GM23248 (cell line): ENCODE measurements around the gene ERICH3. TPM values are rescaled to one million over a fixed set of nuclear protein-coding genes. Genes with fewer than 3 reads are reported as not detected.
A peak's percentile ranks its signal among the peaks of the same experiment; 100 is the strongest.

Source experiments
- DNase-seq: peaks from one replicate; pipeline ENCODE4 v3.0.0-alpha.2; 2015
- H2AFZ ChIP-seq: fragments of 200-600 bp; sonication (generic); 2 replicates; pipeline ENCODE4 v1.6.1; 2016; ENCODE audit warnings: antibody characterized with exemption
- H3F3A ChIP-seq: fragments of 200-600 bp; sonication (generic); 2 replicates; pipeline ENCODE4 v1.6.1; 2016; ENCODE audit warnings: mild to moderate bottlenecking, antibody characterized with exemption, mixed run types; ENCODE audit not compliant: insufficient read depth
- H3K27ac ChIP-seq: fragments of 200-600 bp; sonication (generic); 2 replicates; pipeline ENCODE4 v1.5.1; 2016; ENCODE audit warnings: mild to moderate bottlenecking
- H3K27me3 ChIP-seq: fragments of 200-600 bp; sonication (generic); replicated peaks from 2 replicates; pipeline ENCODE4 v1.6.1; 2016; ENCODE audit warnings: mild to moderate bottlenecking; ENCODE audit not compliant: insufficient read depth
- H3K36me3 ChIP-seq: fragments of 200-600 bp; sonication (generic); 2 replicates; pipeline ENCODE4 v1.6.1; 2016; ENCODE audit warnings: low read depth, mild to moderate bottlenecking
- H3K4me1 ChIP-seq: fragments of 200-600 bp; sonication (generic); 2 replicates; pipeline ENCODE4 v1.6.1; 2016; ENCODE audit warnings: mild to moderate bottlenecking; ENCODE audit not compliant: insufficient read depth
- H3K4me2 ChIP-seq: fragments of 200-600 bp; sonication (generic); one replicate; pipeline ENCODE4 v1.6.1; 2016; ENCODE audit warnings: mild to moderate bottlenecking; ENCODE audit not compliant: unreplicated experiment
- H3K4me3 ChIP-seq: fragments of 200-600 bp; sonication (generic); 2 replicates; pipeline ENCODE4 v1.5.1; 2016; ENCODE audit warnings: mild to moderate bottlenecking
- H3K79me2 ChIP-seq: fragments of 200-600 bp; sonication (generic); 2 replicates; pipeline ENCODE4 v1.6.1; 2016; ENCODE audit warnings: mild to moderate bottlenecking; ENCODE audit not compliant: insufficient read depth
- H3K9ac ChIP-seq: fragments of 200-600 bp; sonication (generic); 2 replicates; pipeline ENCODE4 v1.6.1; 2016; ENCODE audit warnings: mild to moderate bottlenecking
- H3K9me2 ChIP-seq: fragments of 200-600 bp; sonication (generic); 2 replicates; pipeline ENCODE4 v1.6.1; 2016; ENCODE audit warnings: mixed run types, mild to moderate bottlenecking, moderate library complexity; ENCODE audit not compliant: insufficient read depth
- H3K9me3 ChIP-seq: fragments of 200-600 bp; sonication (generic); one replicate; pipeline ENCODE4 v1.6.1; 2017; ENCODE audit warnings: low read depth
- H4K20me1 ChIP-seq: fragments of 200-600 bp; sonication (generic); 2 replicates; pipeline ENCODE4 v1.6.0; 2016; ENCODE audit not compliant: insufficient read depth
- EZH2 ChIP-seq: fragments of 200-600 bp; sonication (generic); IDR thresholded peaks from 2 replicates; pipeline ENCODE4 v1.6.1; 2018; ENCODE audit warnings: antibody characterized with exemption, mild to moderate bottlenecking; ENCODE audit not compliant: insufficient read depth, poor library complexity, severe bottlenecking
- EZH2phosphoT487 ChIP-seq: fragments of 200-600 bp; sonication (generic); IDR thresholded peaks from 2 replicates; pipeline ENCODE4 v1.6.1; 2018; ENCODE audit warnings: antibody characterized with exemption, moderate library complexity, mild to moderate bottlenecking, low read depth; ENCODE audit not compliant: insufficient read depth
- WGBS, 2 experiments: methylation state at CpG; one replicate each; pipeline ENCODE4 v1.1.6; 2015 to 2017; ENCODE audit warnings: low lambda C conversion rate in 2 of 2, low coverage in 1 of 2; ENCODE audit errors: missing lambda C conversion rate in 2 of 2; 5-methylcytosine and 5-hydroxymethylcytosine counted together
- in situ Hi-C: fragments of 300-500 bp; cut with MboI; formaldehyde crosslinking; loops from 2 replicates; pipeline ENCODE4 v1.15.0; 2020
- polyA plus RNA-seq: library from polyadenylated mRNA; unstranded; fragments of >200 nt; fragmentation: Nextera tagmentation; extraction: Ambion mirVana; gene quantifications from 2 replicates; pipeline ENCODE4 v1.2.1, GENCODE V29; 2016
- total RNA-seq: library from RNA; depleted of rRNA; stranded (reverse); fragments of >200 nt; shearing (Covaris generic); gene quantifications from 2 replicates; pipeline ENCODE4 v1.2.3, GENCODE V29; 2014

The ERICH3 gene
- total and polyA plus RNA-seq, 2 experiments from 2014 or later, result not detected

DNA sequence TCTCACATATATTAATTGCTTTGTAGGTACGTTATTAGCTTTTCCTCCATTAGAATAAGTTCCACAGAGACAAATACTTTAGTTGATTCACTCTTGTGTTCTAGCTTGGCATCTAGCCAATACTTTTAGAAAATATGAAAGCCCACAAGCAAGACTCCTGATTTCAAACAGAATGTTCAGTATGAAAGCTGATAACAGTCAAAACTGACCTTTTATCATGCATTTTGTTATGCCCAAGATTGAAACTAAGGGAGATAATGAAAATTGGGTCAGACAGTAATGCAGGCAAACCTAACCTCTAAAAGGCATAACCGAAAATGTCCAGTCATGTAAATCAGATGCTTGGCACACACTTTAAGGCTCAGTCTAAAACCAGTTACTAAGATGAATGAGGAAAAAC is 61.7 kb downstream of the ERICH3 start:
- H3K4me1 ChIP-seq, result no peaks in the 10 kb centered on the region
- no peak overlapping the region for H3K9ac ChIP-seq
- no peaks in the 10 kb centered on the region for H3K36me3 ChIP-seq
- no peak overlapping the region for H3K27ac ChIP-seq
- H3K9me2 ChIP-seq, result no peaks in the 10 kb centered on the region
- in situ Hi-C loops, result no loop called here
- no peak overlapping the region for H3K4me3 ChIP-seq
- no peaks in the 10 kb centered on the region for H3F3A ChIP-seq
- H3K4me2 ChIP-seq, result no peak overlapping the region
- no peak overlapping the region for H2AFZ ChIP-seq
- 27 to 33% methylated on average over 2 of the region's 2 CpGs for WGBS, 2 experiments
- H3K79me2 ChIP-seq, result no peaks in the 10 kb centered on the region
- TF ChIP-seq EZH2phosphoT487, result no peak
- no peak for TF ChIP-seq EZH2
- H3K9me3 ChIP-seq, result no peaks in the 10 kb centered on the region
- DNase-seq, result peak; percentile 1
- 0 out of 2 replicates have a peak, but pooled peaks cover 5% of the 10 kb centered on the region for H3K27me3 ChIP-seq
- no peaks in the 10 kb centered on the region for H4K20me1 ChIP-seq

DNA sequence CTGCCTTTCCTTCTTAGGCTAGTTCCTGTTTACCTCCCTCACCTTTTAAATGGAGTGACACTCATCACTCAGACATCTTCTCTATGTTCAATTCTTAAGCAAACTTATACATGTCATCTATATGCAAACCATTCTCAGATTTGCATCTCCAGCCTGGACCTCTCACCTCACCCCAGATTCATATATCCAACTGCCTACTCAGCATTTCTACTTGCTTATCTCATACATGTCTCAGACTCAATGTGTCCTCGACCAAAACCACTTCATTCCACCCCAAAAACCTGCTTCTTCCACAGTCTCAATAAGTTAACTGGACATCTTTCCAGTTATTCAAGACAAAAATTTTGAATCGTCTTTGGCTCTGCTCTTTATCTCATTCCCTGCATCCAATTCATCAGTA is 62.6 kb downstream of the ERICH3 start:
- no peak for DNase-seq
- no peaks in the 10 kb centered on the region for H3K79me2 ChIP-seq
- no peaks in the 10 kb centered on the region for H3K36me3 ChIP-seq
- in situ Hi-C loops, result no loop called here
- H3K9me3 ChIP-seq, result no peaks in the 10 kb centered on the region
- no peak overlapping the region for H2AFZ ChIP-seq
- H3K9me2 ChIP-seq, result no peaks in the 10 kb centered on the region
- H3K27ac ChIP-seq, result no peak overlapping the region
- H3K4me3 ChIP-seq, result no peak overlapping the region
- no peaks in the 10 kb centered on the region for H3K4me1 ChIP-seq
- TF ChIP-seq EZH2phosphoT487 (no peak), EZH2 (no peak)
- H4K20me1 ChIP-seq, result no peaks in the 10 kb centered on the region
- no peaks in the 10 kb centered on the region for H3F3A ChIP-seq
- H3K27me3 ChIP-seq, result 0 out of 2 replicates have a peak, but pooled peaks cover 5% of the 10 kb centered on the region
- no peak overlapping the region for H3K9ac ChIP-seq
- 16 to 22% methylated on average over 2 of the region's 2 CpGs for WGBS, 2 experiments
- no peak overlapping the region for H3K4me2 ChIP-seq

DNA sequence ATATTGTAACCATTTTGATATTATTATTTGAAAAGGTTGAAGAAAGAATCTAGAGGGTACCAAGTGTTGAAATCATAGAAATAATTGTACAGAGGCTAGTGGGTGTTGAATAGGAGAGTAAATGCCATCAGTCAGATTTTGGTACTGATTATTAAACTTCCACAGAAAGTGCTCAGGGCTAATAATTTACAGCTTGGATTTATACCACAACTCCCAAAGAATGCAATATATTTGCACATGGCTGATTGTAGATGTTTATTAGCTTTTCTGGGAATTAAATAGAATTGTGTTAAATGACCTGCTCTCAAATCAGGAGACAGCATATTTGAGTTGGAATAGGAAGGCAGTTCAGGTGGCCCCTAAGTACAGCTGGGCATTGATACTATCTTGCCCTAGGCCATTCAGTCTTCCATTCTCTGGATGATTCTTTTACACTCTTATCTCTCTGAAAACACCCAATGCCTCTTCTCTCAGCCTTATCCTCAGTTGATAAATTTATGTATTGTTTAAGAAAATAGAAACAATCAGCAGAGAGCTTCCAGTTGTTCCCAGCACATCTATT is 63.7 kb downstream of the ERICH3 start:
- Histone ChIP-seq H3K27me3 (0 out of 2 replicates have a peak, but pooled peaks cover 5% of the 10 kb centered on the region), H3K9me2 (no peaks in the 10 kb centered on the region), H3K4me2 (no peak overlapping the region), H3K9ac (no peak overlapping the region), H3F3A (no peaks in the 10 kb centered on the region), H3K4me3 (no peak overlapping the region), H3K79me2 (no peaks in the 10 kb centered on the region), H3K9me3 (no peaks in the 10 kb centered on the region), H2AFZ (no peak overlapping the region), H3K4me1 (no peaks in the 10 kb centered on the region), H3K27ac (no peak overlapping the region), H3K36me3 (no peaks in the 10 kb centered on the region), H4K20me1 (no peaks in the 10 kb centered on the region)
- in situ Hi-C loops, result no loop called here
- DNase-seq, result no peak
- no peak for TF ChIP-seq EZH2
- no peak for TF ChIP-seq EZH2phosphoT487

DNA sequence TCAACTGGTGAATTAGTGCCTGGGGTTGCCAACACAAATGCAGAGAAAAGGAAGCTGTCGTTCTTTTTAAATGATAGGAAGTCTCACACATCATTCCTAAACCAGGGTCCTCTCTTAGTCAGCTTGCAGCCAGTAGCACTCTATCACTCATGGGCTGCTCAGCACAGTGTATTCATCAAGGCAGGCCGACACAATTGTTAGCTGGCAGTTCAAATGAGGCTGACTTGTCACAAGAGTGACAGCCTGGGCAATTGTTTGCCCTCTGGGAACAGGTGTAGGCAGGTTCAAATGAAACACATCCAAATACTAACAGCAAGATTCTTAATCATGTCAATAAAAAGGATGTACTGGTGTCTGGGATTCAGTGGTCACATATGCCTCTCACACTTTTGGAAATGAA is 76.9 kb downstream of the ERICH3 start:
- 19 to 32% methylated on average over 2 of the region's 2 CpGs for WGBS, 2 experiments
- no peak overlapping the region for H3K4me2 ChIP-seq
- H4K20me1 ChIP-seq, result no peaks in the 10 kb centered on the region
- H3K4me1 ChIP-seq, result no peaks in the 10 kb centered on the region
- no peak overlapping the region for H3K9ac ChIP-seq
- no peak for DNase-seq
- no peak overlapping the region for H3K4me3 ChIP-seq
- in situ Hi-C loops, result no loop called here
- 0 out of 2 replicates have a peak, but pooled peaks cover 2% of the 10 kb centered on the region for H3K27me3 ChIP-seq
- no peaks in the 10 kb centered on the region for H3K36me3 ChIP-seq
- H3K79me2 ChIP-seq, result no peaks in the 10 kb centered on the region
- no peak overlapping the region for H2AFZ ChIP-seq
- H3K9me3 ChIP-seq, result no peaks in the 10 kb centered on the region
- H3K27ac ChIP-seq, result no peak overlapping the region
- TF ChIP-seq EZH2 (no peak), EZH2phosphoT487 (no peak)
- H3K9me2 ChIP-seq, result no peaks in the 10 kb centered on the region
- H3F3A ChIP-seq, result no peaks in the 10 kb centered on the region
